A549 treated with AZD9567 at 1 μM for 4 hours (cell line): Measurements from ENCODE around the gene TRIM73. TPM values are rescaled to one million over a fixed set of nuclear protein-coding genes. Genes with fewer than 3 reads are reported as not detected.

ENCODE experiments used
- total RNA-seq: library from RNA; stranded (reverse); fragments of 200-300 nt; extraction: Qiagen RNA extraction; gene quantifications from 5 replicates; pipeline ENCODE4 v1.2.3, GENCODE V29; 2022; ENCODE audit not compliant: insufficient read depth

TRIM73 gene
- total RNA-seq: 2.3 to 3.4 TPM (median 2.6 TPM) in 4 of 5 replicates, not detected in the other

GRCh38 chr7:75395329-75395728 lies at the start of gene TRIM73:
TRIM73 (plus strand) TSS chr7:75395629; CDS start chr7:75398934, 3,305 bp downstream.

Other genes with a start within 250 kb of the TRIM73 start
- gene POM121C, start 90.7 kb downstream of the TRIM73 start, total RNA-seq: 35.5 to 41.6 TPM (median 40.8 TPM) in 5 replicates
- gene SPDYE5, start 96.7 kb downstream of the TRIM73 start, total RNA-seq: not detected in 5 replicates